ACHN (cell line): ENCODE results near the gene LHFPL4.
A peak's percentile ranks its signal among the peaks of the same experiment; 100 is the strongest.

Source experiments
- DNase-seq: peaks from one replicate; pipeline ENCODE4 v3.0.0-alpha.2; 2015
- in situ Hi-C: cut with HindIII; loops from 2 replicates; pipeline ENCODE4 v1.10.0; 2017; ENCODE audit warnings: low sequenced_read_pairs, low pct_ligation_motif_present, low pct_unique_long_range_greater_than_20kb

The LHFPL4 gene

DNA sequence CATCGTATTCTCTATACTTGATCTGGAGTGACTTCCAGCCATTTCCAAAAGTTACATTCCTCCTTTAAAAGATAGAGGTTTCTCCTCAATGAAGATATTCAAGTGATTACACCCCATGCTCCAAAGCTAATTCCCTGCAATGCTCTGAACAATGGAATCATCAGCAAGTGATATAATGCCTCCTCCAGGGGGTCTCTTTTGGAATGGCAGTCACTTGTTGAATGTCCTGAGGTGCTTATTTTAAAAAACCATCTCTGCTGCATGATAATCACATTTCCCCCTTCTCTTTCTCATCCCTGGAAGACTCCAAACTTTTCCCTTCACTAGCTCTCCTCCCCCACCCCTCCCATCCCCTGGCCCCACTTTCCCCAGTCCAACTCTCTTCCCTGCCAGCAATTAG is 2.6 kb downstream of the LHFPL4 start:
- in situ Hi-C loops = no loop called here
- DNase-seq = no peak

DNA sequence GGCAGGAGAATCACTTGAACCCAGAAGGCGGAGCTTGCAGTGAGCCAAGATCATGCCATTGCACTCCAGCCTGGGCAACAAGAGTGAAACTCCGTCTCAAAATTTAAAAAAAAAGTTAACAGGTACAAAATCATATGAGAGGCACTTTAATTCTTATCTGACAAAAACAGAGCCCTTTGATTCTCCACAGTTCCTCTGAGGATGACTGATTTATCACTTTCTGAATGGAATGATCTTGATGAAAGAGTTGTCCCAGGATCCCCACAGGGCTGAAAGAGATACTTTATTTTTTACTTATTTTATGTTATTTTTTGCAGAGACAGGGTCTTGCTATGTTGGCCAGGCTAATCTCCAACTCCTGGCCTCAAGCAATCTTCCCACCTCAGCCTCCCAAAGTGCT is 4.0 kb downstream of the LHFPL4 start:
- in situ Hi-C loops = no loop called here

DNA sequence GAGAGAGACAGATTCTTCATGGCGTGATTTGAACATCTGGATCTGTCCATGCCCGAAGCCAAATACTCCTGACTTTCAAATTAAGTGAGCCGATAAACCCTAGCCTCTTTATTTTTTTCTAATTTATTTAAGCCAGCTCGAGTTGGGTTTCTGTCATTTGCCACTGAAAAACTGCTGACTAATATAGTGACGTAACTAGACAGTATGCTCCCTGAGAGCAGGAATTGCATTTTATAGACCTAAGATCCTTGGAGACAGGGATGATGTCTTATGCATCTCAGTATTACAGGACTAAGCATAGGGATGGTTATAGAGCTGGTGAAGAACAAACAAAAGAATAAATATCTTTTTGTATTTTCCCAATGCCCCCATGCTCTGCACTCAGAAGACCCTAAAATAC is 4.6 kb downstream of the LHFPL4 start:
- no peak for DNase-seq
- in situ Hi-C loops = no loop called here

More for the DNA sequence above, 4.0 kb downstream of the LHFPL4 start:
- no peak for DNase-seq

DNA sequence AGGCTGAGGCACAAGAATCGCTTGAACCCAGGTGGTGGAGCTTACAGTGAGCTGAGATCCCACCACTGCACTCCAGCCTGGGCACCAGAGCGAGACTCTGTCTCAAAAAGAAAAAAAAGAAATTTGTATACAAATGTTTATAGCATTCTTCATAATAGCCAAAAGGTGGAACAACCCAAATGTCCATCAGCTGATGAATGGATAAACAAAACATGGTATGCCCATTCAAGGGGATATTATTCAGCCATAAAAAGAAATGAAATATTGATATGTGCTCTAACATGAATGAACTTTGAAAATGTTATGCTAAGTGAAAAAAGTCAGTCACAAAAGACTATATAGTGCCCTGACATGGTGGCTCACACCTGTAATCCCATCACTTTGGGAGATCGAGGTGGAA is 11.4 kb downstream of the LHFPL4 start:
- no peak for DNase-seq

DNA sequence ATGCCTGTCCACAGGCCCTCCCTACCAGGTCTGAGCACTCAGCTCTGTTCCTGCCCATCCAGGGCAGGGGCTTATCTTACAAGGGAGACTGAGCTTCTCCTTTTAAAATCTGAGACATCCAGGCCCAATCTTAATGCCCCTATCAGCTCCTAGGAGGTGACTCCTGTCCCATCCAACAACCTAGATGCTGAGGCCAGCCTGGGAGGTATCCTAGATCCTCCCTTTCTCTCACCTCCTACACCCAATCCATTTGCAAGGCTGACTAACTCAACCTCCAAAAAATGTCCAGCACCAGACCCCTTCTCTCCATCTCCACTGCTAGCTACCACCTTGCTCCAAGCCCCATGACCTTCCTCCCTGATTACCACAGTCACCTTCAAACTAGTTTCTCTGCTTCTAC is 17.4 kb downstream of the LHFPL4 start:
- no peak for DNase-seq
- in situ Hi-C loops = no loop called here

More for the DNA sequence above, 11.4 kb downstream of the LHFPL4 start:
- in situ Hi-C loops = no loop called here

DNA sequence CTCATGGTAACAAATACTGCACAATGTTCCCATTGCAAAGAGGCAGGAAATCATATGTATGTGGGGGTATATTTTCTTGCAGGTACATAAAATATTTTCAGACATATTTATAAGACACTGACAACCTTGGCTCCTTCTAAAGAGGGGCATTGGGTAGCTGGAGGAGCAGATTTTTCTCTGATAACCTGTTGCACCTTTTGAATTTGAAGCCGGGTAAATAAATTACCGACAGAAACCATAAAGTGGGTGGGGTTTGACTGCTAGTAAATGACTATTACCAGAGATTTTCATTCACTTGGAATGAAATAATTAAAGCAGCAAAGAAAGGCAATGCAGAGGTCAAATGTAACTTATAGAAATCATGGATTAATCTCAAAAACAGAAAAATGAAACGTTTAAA is 19.2 kb downstream of the LHFPL4 start:
- in situ Hi-C loops = no loop called here
- DNase-seq = no peak

DNA sequence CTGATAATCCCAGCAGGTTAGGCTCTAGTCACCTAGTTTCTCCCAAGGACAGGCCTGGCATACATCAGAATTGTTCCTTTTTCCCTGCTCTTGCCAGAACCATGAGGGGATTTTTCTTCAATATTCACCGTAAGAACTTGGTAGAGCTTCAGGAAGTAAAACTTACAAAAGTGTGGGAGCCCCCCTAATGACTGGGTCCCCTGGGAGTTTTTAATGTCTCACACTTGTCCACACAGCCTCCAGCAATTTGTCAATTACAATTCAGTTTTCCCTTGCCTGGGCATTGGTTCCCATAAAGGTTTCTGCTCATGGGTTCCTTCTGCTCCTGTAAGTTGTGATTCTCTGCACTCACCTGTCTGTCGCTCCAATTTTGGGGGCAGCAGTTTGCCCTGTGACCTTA is 28.5 kb downstream of the LHFPL4 start:
- in situ Hi-C loops = no loop called here
- no peak for DNase-seq

DNA sequence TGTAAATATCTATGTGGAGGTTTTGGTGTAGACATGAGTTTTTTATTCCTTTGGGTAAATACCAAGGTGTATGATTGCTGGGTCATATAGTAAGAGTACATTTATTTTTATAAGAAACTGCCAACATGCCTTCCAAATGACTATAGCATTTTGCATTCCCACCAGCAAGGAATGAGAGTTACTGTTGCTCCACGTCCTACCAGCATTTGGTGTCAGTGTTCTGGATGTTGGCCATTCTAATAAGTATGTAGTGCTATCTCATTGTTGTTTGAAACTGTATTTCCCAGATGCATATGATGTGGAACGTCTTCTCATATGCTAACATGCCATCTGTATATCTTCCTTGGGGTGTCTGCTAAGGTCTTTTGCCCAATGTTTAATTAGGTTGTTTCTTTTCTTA is 38.7 kb downstream of the LHFPL4 start:
- in situ Hi-C loops = no loop called here
- DNase-seq = no peak

DNA sequence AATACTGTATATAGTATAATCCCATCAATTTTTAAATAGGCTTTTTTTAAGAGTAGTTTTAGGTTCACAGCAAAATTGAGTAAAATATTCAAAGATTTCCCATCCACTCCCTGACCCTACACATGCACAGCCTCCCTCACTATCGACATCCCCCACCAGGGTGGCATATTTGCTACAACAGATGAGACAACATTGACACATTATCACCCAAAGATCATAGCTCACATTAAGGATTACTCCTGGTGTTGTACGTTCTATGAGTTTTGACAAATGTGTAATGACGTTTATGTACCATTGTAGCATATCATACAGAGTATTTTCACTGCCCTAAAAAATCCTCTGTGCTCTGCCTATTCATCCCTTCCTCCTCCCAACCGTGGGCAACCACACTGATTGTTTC is 39.3 kb downstream of the LHFPL4 start:
- in situ Hi-C loops = no loop called here
- DNase-seq = no peak

DNA sequence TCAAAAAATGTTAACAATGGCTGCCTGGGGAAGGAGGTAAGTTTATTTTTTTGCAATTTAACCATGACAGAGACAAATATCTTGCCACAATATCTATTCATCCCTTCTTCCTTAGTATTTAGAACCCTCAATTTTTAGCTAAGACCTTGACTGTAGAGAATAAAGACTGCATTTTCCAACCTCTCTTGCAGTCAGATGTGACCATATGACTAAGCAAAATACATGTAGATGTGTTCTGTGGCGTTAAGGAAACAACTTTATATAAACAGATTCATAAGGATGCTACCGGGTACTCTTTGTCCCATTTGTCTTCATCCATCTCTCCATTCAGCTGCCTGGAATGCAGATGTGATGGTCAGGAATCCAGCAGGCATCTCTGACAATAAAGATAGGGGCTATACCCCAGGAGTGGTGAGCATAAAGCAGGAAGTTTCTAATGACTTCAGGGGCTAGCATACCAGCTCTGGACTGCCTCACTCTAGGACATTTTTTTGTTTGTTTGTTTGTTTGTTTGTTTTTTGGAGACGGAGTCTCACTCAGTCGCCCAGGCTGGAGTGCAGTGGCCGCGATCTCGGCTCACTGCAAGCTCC is 41.1 kb downstream of the LHFPL4 start:
- in situ Hi-C loops = no loop called here
- no peak for DNase-seq

DNA sequence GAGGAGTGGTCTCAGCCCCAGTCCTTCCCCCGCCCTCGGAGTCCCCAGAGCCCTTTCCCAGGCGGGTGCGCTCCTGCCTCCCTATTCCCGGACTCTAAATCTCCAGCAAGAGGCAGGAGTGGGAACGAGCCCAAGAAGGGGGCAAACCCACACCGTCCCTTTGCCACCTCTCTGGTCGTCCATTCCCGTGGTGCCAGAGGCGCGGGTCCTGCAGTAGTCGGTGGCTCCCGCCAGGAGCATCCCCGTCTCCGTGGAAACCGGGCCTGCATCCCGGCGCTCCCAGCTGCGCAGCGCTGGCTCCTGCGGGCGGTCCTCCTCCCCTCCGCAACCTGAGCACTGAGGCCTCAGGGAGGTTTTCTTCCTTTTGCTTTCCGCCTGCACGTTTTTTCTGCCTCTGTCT is 44.8 kb downstream of the LHFPL4 start:
- DNase-seq = no peak
- in situ Hi-C loops = no loop called here

DNA sequence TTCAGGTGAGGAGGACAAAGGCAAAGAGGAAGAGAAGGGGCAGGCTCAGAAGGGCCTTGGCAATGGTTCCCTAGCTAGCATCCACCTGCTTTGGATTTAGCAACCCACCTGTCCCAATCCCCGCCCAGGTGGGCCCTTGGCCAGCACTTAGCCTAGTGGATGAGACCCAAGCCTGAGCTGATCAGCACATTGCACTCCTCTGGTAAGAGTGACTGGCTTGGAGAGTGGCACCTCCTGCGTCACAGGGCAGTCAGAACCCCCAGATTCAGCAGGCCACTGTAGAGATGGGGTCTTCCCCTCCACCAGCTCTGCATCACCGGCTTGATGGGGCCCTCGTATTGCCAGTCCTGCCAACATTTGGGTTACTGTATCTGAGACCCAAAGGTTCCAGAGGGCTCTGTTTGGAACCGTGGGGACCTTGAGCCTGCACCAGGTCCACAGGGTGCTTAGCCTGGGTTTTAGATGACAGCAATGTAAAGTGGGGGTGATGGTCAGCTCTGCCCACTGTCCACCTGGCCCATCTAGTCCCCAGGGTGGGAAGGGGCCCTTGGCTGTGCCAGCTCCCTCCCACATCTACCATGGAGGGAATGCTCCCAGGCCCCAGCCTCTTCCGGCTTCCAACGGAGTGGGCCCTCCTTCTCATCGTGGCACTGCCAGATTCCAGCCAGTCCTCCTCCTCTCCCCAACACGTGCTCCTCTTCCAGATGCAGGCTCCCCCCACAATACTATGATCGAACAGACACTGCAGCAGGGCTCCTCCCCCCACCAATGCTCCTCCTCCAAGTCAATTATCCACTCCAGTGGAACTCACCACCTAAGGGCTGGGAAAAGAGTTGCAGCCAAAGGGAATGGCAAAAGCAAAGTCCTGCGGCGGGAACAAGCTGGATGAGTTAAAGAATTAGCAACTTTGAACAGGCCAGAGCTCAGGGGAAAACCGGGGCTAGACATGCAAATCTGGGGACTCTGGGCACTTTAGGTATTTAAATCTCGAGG is 45.7 kb downstream of the LHFPL4 start:
- no peak for DNase-seq
- in situ Hi-C loops = no loop called here

DNA sequence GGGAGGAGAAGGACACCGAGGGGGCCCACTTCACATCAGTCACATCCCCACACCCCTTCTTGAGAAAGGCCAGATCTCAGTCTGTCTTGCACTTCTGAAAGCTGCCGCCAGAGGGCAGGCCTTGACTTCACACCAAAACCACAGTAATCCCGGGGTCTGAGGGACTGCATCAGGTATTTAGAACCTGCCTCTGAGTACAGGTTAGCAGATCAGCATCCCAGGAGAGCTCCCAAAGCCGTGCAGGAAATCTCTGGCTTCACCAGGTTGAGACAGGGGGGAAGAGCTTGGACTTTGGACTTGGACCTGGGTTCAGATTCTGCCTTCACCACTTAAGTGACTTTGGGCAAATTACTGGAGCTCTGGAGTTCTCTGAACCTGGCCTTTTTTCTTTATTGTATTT is 50.3 kb downstream of the LHFPL4 start:
- in situ Hi-C loops = no loop called here
- DNase-seq = peak; percentile 64

DNA sequence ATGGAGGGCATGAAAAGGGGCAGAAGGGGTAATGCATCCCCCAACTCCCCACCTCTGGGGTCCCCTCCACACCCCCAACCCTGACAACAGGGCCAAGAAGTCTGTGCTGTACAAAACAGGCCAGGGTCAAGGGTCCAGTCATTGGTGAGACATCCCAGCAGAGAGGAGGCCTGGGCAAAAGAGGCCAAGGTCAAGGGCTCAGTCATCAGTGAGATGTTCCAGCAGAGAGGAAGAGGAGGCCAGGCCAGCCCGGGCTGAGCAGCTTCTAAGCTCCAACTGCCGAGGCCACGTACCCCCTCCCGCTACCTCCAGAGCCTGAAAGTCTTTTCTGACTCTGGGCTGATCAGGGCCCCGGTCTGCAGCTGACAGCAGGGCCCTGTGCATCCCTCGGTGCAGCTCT is 52.4 kb downstream of the LHFPL4 start:
- in situ Hi-C loops = no loop called here
- no peak for DNase-seq

DNA sequence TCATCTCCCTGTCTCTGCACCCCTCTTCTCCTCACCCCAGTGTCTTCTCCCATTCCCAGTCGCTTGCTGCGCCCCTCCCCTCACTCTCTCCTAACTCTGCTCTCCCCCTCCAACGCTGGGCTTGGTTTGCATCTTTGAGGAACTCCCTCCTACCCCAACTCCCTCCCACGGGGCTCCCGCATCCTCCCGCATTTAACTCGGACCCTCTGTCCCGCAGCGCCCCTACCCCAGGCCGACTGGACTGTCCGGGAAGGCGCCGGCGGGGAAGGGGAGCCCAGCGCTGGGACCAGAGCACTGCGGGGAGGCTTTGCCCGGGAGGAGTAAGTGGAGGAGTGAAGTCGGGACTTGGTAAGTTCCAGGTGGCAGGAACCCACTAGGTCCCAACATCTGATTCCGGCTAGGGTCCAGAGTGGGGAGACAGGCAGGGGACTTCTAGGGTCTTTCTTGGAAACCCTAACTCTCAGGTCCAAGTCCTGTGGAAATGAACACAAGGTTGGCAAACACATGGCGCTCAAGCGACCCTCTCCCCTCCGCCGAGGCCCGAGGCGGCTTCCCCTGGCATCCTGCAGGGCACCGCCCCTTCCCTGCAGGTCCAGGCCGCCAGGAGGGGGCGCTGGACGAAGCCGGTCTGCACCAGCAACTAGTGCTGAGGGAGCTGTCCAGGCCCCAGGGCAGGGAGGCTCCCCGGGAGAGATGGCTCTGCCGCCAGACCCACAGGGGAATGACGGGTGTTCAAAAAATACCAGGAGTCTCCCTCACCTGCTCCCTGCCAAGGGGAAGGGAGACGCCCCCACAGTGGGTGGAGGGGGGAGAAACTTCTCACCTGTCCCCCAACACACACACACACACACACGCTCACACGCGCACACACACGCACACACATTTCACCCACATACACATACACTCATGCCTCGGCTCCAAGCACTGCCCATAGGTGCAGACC is 53.2 kb downstream of the LHFPL4 start:
- in situ Hi-C loops = no loop called here
- DNase-seq = peak; percentile 79

DNA sequence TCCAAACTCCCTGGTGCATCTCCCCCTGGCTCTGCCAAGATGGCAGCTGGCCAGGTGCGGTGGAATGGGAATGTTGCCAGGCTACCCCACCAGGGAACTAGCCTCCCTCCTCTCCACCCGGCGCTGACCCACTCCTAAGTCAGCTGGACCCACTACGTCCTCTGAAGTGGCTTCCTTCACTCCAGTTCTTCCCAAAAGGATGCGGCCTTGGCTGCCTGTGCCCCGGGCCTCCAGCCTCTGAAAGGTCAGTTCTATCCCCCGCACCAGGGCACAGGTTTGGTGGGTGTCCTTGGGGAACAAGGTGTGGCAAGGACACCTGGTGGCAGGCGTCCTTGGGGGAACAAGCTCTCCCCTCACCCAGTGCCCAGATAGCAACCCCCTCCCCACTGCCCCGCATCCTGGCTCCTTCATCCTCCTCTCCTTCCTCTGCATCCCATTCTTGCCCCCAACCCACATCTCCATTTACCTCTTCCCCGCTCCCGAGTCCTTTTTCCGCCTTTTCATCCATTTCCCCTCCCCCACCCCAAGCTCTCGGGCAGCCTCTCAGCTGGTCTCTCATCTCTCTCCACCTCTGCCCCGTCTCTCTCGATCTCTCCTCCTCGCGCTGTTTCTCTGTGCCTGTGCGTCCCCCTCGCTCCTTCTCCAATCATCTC is 54.0 kb downstream of the LHFPL4 start:
- in situ Hi-C loops = no loop called here
- DNase-seq = no peak

DNA sequence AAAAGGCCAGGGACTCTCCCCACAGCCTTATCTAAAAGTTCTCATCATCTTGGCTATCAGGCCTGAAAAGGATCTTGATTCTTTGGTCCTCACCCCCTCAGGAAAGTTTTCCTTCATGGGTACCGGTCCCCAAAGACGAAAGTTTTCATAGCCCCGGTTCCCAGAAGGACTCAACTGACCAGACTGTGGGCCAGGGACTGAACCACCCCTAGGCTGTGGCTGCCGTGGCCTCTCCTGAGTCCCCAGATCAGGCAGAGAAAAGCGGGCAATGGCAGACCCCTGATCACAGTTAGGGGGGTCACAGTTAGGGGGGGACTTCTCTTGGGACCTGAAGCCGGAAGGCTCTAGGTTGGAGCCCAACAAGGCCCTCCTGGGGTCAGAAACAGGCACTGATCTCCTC is 54.8 kb downstream of the LHFPL4 start:
- in situ Hi-C loops = no loop called here
- no peak for DNase-seq

DNA sequence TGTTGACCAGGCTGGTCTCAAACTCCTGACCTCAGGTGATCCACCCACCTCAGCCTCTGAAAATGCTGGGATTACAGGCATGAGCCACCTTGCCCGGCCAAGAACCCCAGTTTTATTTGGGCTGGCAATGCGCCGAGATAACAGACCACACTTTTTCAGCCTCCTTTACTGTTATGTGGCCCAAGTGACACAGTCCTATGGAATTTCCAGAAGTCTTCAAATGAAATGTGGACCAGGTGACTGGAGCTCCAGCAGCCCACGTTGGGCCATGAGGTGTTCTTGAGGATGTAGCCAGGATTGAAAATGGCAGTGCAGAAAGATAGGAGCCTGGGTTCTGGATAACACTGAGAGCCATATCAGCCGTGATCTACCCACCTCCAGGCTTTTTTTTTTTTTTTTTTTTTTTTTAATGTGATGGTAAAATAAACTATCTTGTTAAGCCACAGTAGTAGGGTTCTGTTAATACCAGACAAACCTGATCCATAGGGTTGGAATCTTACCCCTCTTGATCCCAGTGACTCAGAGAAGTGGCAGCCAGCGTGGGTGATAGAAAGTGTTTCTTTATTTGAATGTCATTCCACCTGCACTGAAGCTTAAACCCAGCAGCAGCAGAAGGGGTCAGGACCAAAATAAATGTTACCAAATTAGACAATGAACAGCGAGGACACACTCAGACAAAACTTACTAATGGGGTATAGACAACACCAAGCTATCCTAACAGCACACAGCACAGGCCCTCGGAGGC is 55.6 kb downstream of the LHFPL4 start:
- DNase-seq = peak; percentile 82
- in situ Hi-C loops = no loop called here
